Astrocyte (in vitro differentiated cells and primary cell): ENCODE measurements around the gene CSMD2. TPM values are rescaled to one million over a fixed set of nuclear protein-coding genes. Genes with fewer than 3 reads are reported as not detected.

ENCODE experiments used
- DNase-seq: peaks from one replicate; pipeline ENCODE4 v3.0.0-alpha.2; 2010; ENCODE audit warnings: low read depth
- FAIRE-seq: peaks from 2 replicates; lab custom pipeline; 2011; peaks lifted over from hg19 to GRCh38; lab: Jason Lieb, UNC
- H2AFZ ChIP-seq: 2 replicates; pipeline ENCODE4 v1.6.0; 2012; ENCODE audit warnings: low read depth, low read length, inconsistent platforms
- H3K27ac ChIP-seq: 2 replicates; pipeline ENCODE4 v1.5.1; 2011; ENCODE audit warnings: low read depth, low read length, inconsistent platforms
- H3K27me3 ChIP-seq: 2 replicates; pipeline ENCODE4 v1.6.0; 2011; ENCODE audit warnings: low read length, inconsistent platforms; ENCODE audit not compliant: insufficient read depth
- H3K36me3 ChIP-seq: 2 replicates; pipeline ENCODE4 v1.5.1; 2011; ENCODE audit warnings: low read length, inconsistent platforms; ENCODE audit not compliant: insufficient read depth
- H3K4me1 ChIP-seq: 2 replicates; pipeline ENCODE4 v1.5.1; 2011; ENCODE audit warnings: low read length, inconsistent platforms; ENCODE audit not compliant: insufficient read depth
- H3K4me2 ChIP-seq: 2 replicates; pipeline ENCODE4 v1.6.0; 2012; ENCODE audit warnings: low read length, inconsistent platforms
- H3K4me3 ChIP-seq: 2 replicates; pipeline ENCODE4 v1.5.1; 2011; ENCODE audit warnings: low read depth, mild to moderate bottlenecking, low read length, inconsistent platforms; ENCODE audit not compliant: insufficient read depth
- H3K79me2 ChIP-seq: 2 replicates; pipeline ENCODE4 v1.6.0; 2012; ENCODE audit warnings: mild to moderate bottlenecking, low read length, inconsistent platforms; ENCODE audit not compliant: insufficient read depth
- H3K9ac ChIP-seq: 2 replicates; pipeline ENCODE4 v1.6.0; 2012; ENCODE audit warnings: mild to moderate bottlenecking, low read length, inconsistent platforms
- H3K9me3 ChIP-seq: 2 replicates; pipeline ENCODE4 v1.5.1; 2012; ENCODE audit warnings: low read depth, mild to moderate bottlenecking, low read length, inconsistent platforms; ENCODE audit not compliant: insufficient read depth
- H4K20me1 ChIP-seq: 2 replicates; pipeline ENCODE4 v1.6.0; 2012; ENCODE audit warnings: low read length, inconsistent platforms; ENCODE audit not compliant: insufficient read depth
- H3K27ac Mint-ChIP-seq: one replicate; pipeline ENCODE4 v1.8.0; 2021; ENCODE audit warnings: mild to moderate bottlenecking, mixed read lengths; ENCODE audit not compliant: unreplicated experiment
- H3K27me3 Mint-ChIP-seq: one replicate; pipeline ENCODE4 v1.8.0; 2021; ENCODE audit warnings: low read depth, mixed read lengths; ENCODE audit not compliant: unreplicated experiment
- H3K36me3 Mint-ChIP-seq: one replicate; pipeline ENCODE4 v1.8.0; 2021; ENCODE audit warnings: low read depth, mixed read lengths; ENCODE audit not compliant: unreplicated experiment
- H3K4me1 Mint-ChIP-seq: one replicate; pipeline ENCODE4 v1.8.0; 2021; ENCODE audit warnings: low read depth, mixed read lengths; ENCODE audit not compliant: unreplicated experiment
- H3K4me3 Mint-ChIP-seq: one replicate; pipeline ENCODE4 v1.8.0; 2021; ENCODE audit warnings: mild to moderate bottlenecking, moderate library complexity, mixed read lengths; ENCODE audit not compliant: unreplicated experiment
- H3K9me3 Mint-ChIP-seq: one replicate; pipeline ENCODE4 v1.8.0; 2021; ENCODE audit warnings: mild to moderate bottlenecking, mixed read lengths; ENCODE audit not compliant: unreplicated experiment
- EZH2 ChIP-seq: IDR thresholded peaks from 2 replicates; pipeline ENCODE4 v1.6.1; 2012; ENCODE audit warnings: mild to moderate bottlenecking, low read length, inconsistent platforms; ENCODE audit not compliant: insufficient read depth
- total RNA-seq: library from RNA; stranded (reverse); gene quantifications from 2 replicates; pipeline ENCODE4 v1.2.1, GENCODE V29; 2021
- TF ChIP-seq, protein P1 (sequence below): IDR thresholded peaks from 2 replicates; pipeline ENCODE4 v1.5.1; 2011; ENCODE audit warnings: low read depth, mild to moderate bottlenecking, inconsistent platforms, low read length, moderate library complexity; ENCODE audit not compliant: insufficient read depth

CSMD2 gene
- total RNA-seq, 1 donor from 2014 or later, result 11.1 TPM

DNA sequence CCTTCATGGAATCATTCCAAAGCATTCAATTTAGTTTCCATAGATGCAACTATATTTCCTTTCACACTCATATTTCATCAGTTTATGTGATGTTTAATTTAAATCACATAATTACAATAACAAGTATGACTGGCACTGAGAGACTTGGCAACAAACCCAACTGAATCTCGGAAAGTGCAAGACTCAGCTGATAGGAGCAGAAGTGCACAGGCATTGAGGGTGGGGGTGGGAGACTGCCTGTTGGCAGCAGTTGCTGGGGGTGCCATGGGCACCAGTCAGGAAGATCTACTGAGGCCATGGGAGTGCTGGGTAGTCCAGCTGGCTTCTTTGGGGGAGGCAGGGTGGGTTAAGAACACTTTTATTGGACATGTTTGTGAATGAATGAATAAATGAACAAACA, 311.6 kb downstream of the CSMD2 start:
- Histone ChIP-seq H3K79me2 (no peaks in the 10 kb centered on the region), H3K4me3 (no peak overlapping the region), H3K36me3 (no peaks in the 10 kb centered on the region), H3K4me2 (no peak overlapping the region), H3K9me3 (no peaks in the 10 kb centered on the region), H3K27me3 (no peaks in the 10 kb centered on the region), H3K4me1 (no peaks in the 10 kb centered on the region), H2AFZ (no peak overlapping the region), H3K27ac (no peak overlapping the region), H4K20me1 (peaks cover 41% of the 10 kb centered on the region), H3K9ac (no peak overlapping the region)
- no peak for DNase-seq
- no peak overlapping the region for H3K27ac Mint-ChIP-seq
- no peak for FAIRE-seq
- no peak overlapping the region for H3K4me3 Mint-ChIP-seq
- peaks cover 2% of the 10 kb centered on the region for H3K9me3 Mint-ChIP-seq
- H3K4me1 Mint-ChIP-seq, result no peaks in the 10 kb centered on the region
- H3K36me3 Mint-ChIP-seq, result peaks cover 6% of the 10 kb centered on the region
- TF ChIP-seq EZH2, result no peak
- TF ChIP-seq, protein P1, sequence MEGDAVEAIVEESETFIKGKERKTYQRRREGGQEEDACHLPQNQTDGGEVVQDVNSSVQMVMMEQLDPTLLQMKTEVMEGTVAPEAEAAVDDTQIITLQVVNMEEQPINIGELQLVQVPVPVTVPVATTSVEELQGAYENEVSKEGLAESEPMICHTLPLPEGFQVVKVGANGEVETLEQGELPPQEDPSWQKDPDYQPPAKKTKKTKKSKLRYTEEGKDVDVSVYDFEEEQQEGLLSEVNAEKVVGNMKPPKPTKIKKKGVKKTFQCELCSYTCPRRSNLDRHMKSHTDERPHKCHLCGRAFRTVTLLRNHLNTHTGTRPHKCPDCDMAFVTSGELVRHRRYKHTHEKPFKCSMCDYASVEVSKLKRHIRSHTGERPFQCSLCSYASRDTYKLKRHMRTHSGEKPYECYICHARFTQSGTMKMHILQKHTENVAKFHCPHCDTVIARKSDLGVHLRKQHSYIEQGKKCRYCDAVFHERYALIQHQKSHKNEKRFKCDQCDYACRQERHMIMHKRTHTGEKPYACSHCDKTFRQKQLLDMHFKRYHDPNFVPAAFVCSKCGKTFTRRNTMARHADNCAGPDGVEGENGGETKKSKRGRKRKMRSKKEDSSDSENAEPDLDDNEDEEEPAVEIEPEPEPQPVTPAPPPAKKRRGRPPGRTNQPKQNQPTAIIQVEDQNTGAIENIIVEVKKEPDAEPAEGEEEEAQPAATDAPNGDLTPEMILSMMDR, result no peak
- peaks cover 5% of the 10 kb centered on the region for H3K27me3 Mint-ChIP-seq

DNA sequence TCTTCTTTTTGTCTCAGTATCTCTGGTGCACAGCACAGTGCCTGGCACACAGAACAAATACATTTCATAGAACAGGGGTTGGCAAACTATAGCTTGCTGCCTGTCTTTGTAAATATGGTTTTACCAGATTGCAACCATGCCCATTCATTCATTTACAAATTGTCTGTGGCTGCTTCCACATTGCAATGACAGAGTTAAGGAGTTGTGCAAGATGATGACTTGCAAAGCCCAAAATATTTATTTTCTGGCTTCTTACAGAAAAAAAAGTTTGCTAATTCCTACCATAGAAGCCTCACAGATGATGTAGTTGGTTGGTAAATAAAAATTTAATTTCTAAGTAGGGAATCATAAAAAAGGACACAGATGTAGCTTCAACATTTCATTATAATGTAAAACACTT, 312.3 kb downstream of the CSMD2 start:
- no peak overlapping the region for H3K27ac Mint-ChIP-seq
- Histone ChIP-seq H2AFZ (no peak overlapping the region), H3K27ac (no peak overlapping the region), H3K27me3 (no peaks in the 10 kb centered on the region), H3K9ac (no peak overlapping the region), H3K36me3 (no peaks in the 10 kb centered on the region), H3K79me2 (no peaks in the 10 kb centered on the region), H3K4me2 (no peak overlapping the region), H4K20me1 (peaks cover 45% of the 10 kb centered on the region), H3K4me1 (no peaks in the 10 kb centered on the region), H3K4me3 (no peak overlapping the region), H3K9me3 (no peaks in the 10 kb centered on the region)
- H3K4me1 Mint-ChIP-seq, result no peaks in the 10 kb centered on the region
- H3K9me3 Mint-ChIP-seq, result peaks cover 2% of the 10 kb centered on the region
- H3K4me3 Mint-ChIP-seq, result no peak overlapping the region
- TF ChIP-seq, protein P1, result no peak
- no peak for TF ChIP-seq EZH2
- FAIRE-seq (no peak), DNase-seq (no peak)
- H3K36me3 Mint-ChIP-seq, result peaks cover 6% of the 10 kb centered on the region
- peaks cover 5% of the 10 kb centered on the region for H3K27me3 Mint-ChIP-seq

- H3K4me3 Mint-ChIP-seq, result no peak overlapping the region
- Histone ChIP-seq H3K4me3 (no peak overlapping the region), H3K27ac (no peak overlapping the region), H3K4me2 (no peak overlapping the region), H3K4me1 (no peaks in the 10 kb centered on the region), H2AFZ (no peak overlapping the region), H3K79me2 (no peaks in the 10 kb centered on the region), H3K27me3 (no peaks in the 10 kb centered on the region), H3K36me3 (no peaks in the 10 kb centered on the region), H3K9me3 (no peaks in the 10 kb centered on the region), H4K20me1 (peaks cover 42% of the 10 kb centered on the region), H3K9ac (no peak overlapping the region)
- H3K36me3 Mint-ChIP-seq, result peaks cover 2% of the 10 kb centered on the region
- H3K27me3 Mint-ChIP-seq, result peaks cover 5% of the 10 kb centered on the region
- peaks cover 2% of the 10 kb centered on the region for H3K9me3 Mint-ChIP-seq
- no peak for FAIRE-seq
- TF ChIP-seq EZH2, result no peak
- TF ChIP-seq, protein P1, result no peak
- H3K4me1 Mint-ChIP-seq, result no peaks in the 10 kb centered on the region
- H3K27ac Mint-ChIP-seq, result no peak overlapping the region
- DNase-seq, result no peak
Measured at GRCh38 chr1:33850481-33850880, 314.5 kb downstream of the CSMD2 start.
